Liver (tissue), 9 donors: Measurements from ENCODE around the gene AP1S3. TPM values are rescaled to one million over a fixed set of nuclear protein-coding genes. Genes with fewer than 3 reads are reported as not detected.

Experiments
- DNase-seq: peaks from one replicate; pipeline ENCODE4 v3.0.0-alpha.2; 2017; ENCODE audit warnings: low spot score
- H3K27ac ChIP-seq, 2 donors: one replicate each; pipeline ENCODE4 v1.7.0; 2013; ENCODE audit warnings: inconsistent platforms in 2 of 2, low read length in 2 of 2, control low read depth in 1 of 2, low read depth in 1 of 2, mild to moderate bottlenecking in 1 of 2
- H3K27me3 ChIP-seq, 4 donors: one replicate each; pipeline versions ENCODE4 v1.6.1 to v1.7.0; 2013; ENCODE audit warnings: low read length in 3 of 4, inconsistent platforms in 1 of 4, mild to moderate bottlenecking in 1 of 4, moderate library complexity in 1 of 4; ENCODE audit not compliant: control insufficient read depth in 4 of 4, insufficient read depth in 4 of 4
- H3K36me3 ChIP-seq, 4 donors: one replicate each; pipeline versions ENCODE4 v1.6.1 to v1.7.0; 2013; ENCODE audit warnings: low read length in 3 of 4, mild to moderate bottlenecking in 3 of 4, low read depth in 1 of 4, moderate library complexity in 1 of 4; ENCODE audit not compliant: control insufficient read depth in 4 of 4, insufficient read depth in 3 of 4
- H3K4me1 ChIP-seq, 4 donors: one replicate each; pipeline versions ENCODE4 v1.6.1 to v1.7.0; 2013; ENCODE audit warnings: low read length in 3 of 4, mild to moderate bottlenecking in 3 of 4, moderate library complexity in 1 of 4; ENCODE audit not compliant: control insufficient read depth in 4 of 4, insufficient read depth in 4 of 4
- H3K4me3 ChIP-seq, 3 donors: one replicate each; pipeline versions ENCODE4 v1.6.1 to v1.7.0; 2013; ENCODE audit warnings: low read length in 3 of 3, control low read depth in 1 of 3, low read depth in 1 of 3, mild to moderate bottlenecking in 1 of 3
- H3K9ac ChIP-seq, 2 donors: one replicate each; pipeline ENCODE4 v1.7.0; 2013; ENCODE audit warnings: low read length in 2 of 2, mild to moderate bottlenecking in 2 of 2, moderate library complexity in 2 of 2, control low read depth in 1 of 2, low read depth in 1 of 2
- H3K9me3 ChIP-seq, 4 donors: one replicate each; pipeline versions ENCODE4 v1.6.1 to v1.7.0; 2013; ENCODE audit warnings: low read length in 3 of 4; ENCODE audit not compliant: control insufficient read depth in 4 of 4
- EGR1 ChIP-seq, 2 donors: IDR thresholded peaks; 2 replicates each; pipeline ENCODE4 v1.6.1; 2016 to 2018; ENCODE audit warnings: antibody characterized with exemption in 2 of 2, low read depth in 2 of 2
- FOXA1 ChIP-seq: IDR thresholded peaks from 2 replicates; pipeline ENCODE4 v1.6.1; 2016; ENCODE audit warnings: antibody characterized with exemption
- GABPA ChIP-seq, 2 donors: IDR thresholded peaks in 1 of 2; conservative IDR thresholded peaks in 1 of 2; 2 replicates each; pipeline ENCODE4 v1.6.1; 2016; ENCODE audit warnings: antibody characterized with exemption in 2 of 2, mild to moderate bottlenecking in 1 of 2, moderate library complexity in 1 of 2
- HNF4G ChIP-seq: IDR thresholded peaks from 2 replicates; pipeline ENCODE4 v1.6.1; 2016; ENCODE audit warnings: antibody characterized with exemption
- JUND ChIP-seq, 2 donors: IDR thresholded peaks; 2 replicates each; pipeline ENCODE4 v1.6.1; 2016; ENCODE audit warnings: antibody characterized with exemption in 2 of 2
- NR2F2 ChIP-seq: IDR thresholded peaks from 2 replicates; pipeline ENCODE4 v1.6.1; 2016; ENCODE audit warnings: antibody characterized with exemption
- RXRA ChIP-seq, 2 donors: IDR thresholded peaks; 2 replicates each; pipeline ENCODE4 v1.6.1; 2017 to 2018; ENCODE audit warnings: antibody characterized with exemption in 2 of 2, mild to moderate bottlenecking in 1 of 2
- SP1 ChIP-seq: IDR thresholded peaks from 2 replicates; pipeline ENCODE4 v1.6.1; 2018; ENCODE audit warnings: antibody characterized with exemption, mild to moderate bottlenecking
- WGBS: extraction: QIAGEN DNeasy Blood & Tissue Kit; methylation state at CpG from one replicate; pipeline ENCODE4 v1.1.7; 2013; 5-methylcytosine and 5-hydroxymethylcytosine counted together
- polyA plus RNA-seq, 2 donors: library from polyadenylated mRNA; stranded (reverse) in 1 of 2; unstranded in 1 of 2; fragments of 200-250 nt in 1 of 2; fragments of >200 nt in 1 of 2; fragmentation: Nextera tagmentation in 1 of 2; extraction: Ambion mirVana in 1 of 2; gene quantifications; one replicate each; pipeline versions ENCODE4 v1.2.1 to v1.2.3, GENCODE V29; 2013 to 2015
- total RNA-seq, 2 donors: library from RNA; depleted of rRNA; stranded (reverse); fragments of >200 nt; gene quantifications; one replicate each; pipeline ENCODE4 v1.2.3, GENCODE V29; 2014
- TF ChIP-seq, protein P1 (sequence below): IDR thresholded peaks from 2 replicates; pipeline ENCODE4 v1.6.1; 2016; ENCODE audit warnings: antibody characterized with exemption
- TF ChIP-seq, protein P2 (sequence below): IDR thresholded peaks from 2 replicates; pipeline ENCODE4 v1.6.1; 2016; ENCODE audit warnings: antibody characterized with exemption
- TF ChIP-seq, protein P3 (sequence below): IDR thresholded peaks from 2 replicates; pipeline ENCODE4 v1.6.1; 2016; ENCODE audit warnings: antibody characterized with exemption, mild to moderate bottlenecking
- donor health status: healthy.
- donor health status: healthy.
- donor health status: healthy.
- donor health status: healthy.
- donor health status: healthy.

Gene AP1S3
- total and polyA plus RNA-seq, 4 donors, result 1.1 to 3.8 (median 2.4) TPM

DNA sequence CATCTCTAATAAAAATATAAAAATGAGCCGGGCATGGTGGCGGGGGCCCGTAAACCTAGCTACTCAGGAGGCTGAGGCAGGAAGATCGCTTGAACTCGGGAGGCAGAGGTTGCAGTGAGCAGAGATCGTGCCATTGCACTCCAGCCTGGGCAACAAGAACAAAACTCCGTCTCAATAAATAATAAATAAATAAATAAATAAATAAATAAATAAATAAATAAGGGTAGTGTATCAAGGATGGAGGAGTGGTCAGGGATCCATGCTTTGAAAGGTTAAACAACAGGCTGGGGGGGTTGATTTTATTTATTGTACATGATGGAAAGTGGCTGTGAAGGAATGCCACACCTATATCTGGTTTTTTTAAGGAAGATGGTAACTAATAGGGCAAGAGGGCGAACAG lies 63.2 kb downstream of the AP1S3 start:
- Histone ChIP-seq H3K27me3 (no peaks in the 10 kb centered on the region), H3K4me1 (no peaks in the 10 kb centered on the region), H3K4me3 (no peak overlapping the region), H3K9me3 (no peaks in the 10 kb centered on the region), H3K36me3 (peaks cover 0 to 3% (median 2%) of the 10 kb centered on the region in 4 donors), H3K9ac (no peak overlapping the region), H3K27ac (no peak overlapping the region)
- whole genome bisulfite sequencing, result 88% methylated on average over 8 of the region's 8 CpGs
- no peak for DNase-seq
- TF ChIP-seq, protein P1, sequence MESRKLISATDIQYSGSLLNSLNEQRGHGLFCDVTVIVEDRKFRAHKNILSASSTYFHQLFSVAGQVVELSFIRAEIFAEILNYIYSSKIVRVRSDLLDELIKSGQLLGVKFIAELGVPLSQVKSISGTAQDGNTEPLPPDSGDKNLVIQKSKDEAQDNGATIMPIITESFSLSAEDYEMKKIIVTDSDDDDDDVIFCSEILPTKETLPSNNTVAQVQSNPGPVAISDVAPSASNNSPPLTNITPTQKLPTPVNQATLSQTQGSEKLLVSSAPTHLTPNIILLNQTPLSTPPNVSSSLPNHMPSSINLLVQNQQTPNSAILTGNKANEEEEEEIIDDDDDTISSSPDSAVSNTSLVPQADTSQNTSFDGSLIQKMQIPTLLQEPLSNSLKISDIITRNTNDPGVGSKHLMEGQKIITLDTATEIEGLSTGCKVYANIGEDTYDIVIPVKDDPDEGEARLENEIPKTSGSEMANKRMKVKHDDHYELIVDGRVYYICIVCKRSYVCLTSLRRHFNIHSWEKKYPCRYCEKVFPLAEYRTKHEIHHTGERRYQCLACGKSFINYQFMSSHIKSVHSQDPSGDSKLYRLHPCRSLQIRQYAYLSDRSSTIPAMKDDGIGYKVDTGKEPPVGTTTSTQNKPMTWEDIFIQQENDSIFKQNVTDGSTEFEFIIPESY, result no peak

DNA sequence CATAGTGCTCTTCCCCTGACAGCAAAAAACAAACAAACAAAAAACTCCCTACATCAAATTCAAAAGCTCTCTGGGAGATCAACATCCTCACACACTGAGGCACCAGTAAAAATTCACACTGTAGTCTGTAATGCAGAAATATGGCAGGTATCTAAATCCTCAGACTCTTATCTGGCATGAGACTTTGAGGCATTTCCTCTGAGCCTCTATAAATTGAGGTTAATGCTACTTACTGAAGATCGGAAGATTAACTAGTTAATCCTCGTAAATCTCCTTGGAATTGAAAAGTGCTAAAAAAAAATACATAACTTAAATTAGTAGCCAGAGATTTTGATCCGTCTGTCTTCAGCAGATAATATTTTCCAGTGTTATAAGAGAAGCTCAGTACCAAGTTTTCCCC lies 65.0 kb downstream of the AP1S3 start:
- WGBS, result 87% methylated on average over 3 of the region's 3 CpGs
- DNase-seq, result no peak

DNA sequence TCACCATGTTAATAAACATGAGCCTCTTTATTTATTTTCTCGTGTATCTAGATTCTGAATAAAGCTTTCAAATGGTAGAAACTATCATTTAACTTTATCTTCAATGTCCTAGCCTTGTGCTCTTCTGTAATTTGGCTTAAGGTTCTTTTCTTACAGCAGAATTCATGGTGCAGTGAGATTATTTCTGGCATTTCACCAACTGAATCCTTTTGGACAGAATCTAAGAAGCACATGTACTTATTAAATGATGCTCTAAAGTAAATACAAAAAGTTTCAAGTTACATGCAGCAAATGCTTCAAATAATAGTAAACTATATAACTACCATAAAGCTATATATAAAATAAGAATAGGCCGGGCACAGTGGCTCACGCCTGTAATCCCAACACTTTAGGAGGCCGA lies 65.9 kb downstream of the AP1S3 start:
- WGBS, result 95% methylated on average over 4 of the region's 4 CpGs
- Histone ChIP-seq H3K9ac (no peak overlapping the region), H3K4me1 (no peaks in the 10 kb centered on the region), H3K27me3 (no peaks in the 10 kb centered on the region), H3K4me3 (no peak overlapping the region), H3K9me3 (no peaks in the 10 kb centered on the region), H3K27ac (no peak overlapping the region), H3K36me3 (peaks cover 0 to 2% (median under 1%) of the 10 kb centered on the region in 4 donors)
- TF ChIP-seq SP1, result no peak
- TF ChIP-seq FOXA1, result no peak
- TF ChIP-seq, protein P2, sequence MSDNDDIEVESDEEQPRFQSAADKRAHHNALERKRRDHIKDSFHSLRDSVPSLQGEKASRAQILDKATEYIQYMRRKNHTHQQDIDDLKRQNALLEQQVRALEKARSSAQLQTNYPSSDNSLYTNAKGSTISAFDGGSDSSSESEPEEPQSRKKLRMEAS, result no peak
- TF ChIP-seq GABPA (IDR thresholded peaks at IDR 0.05 in 1 of 2, conservative IDR thresholded peaks at IDR 0.05 in 1 of 2), result no peak
- TF ChIP-seq JUND (IDR thresholded peaks at IDR 0.05), result no peak
- no peak for DNase-seq

More for the DNA sequence above, 65.0 kb downstream of the AP1S3 start:
- H3K4me3 ChIP-seq, result no peak overlapping the region
- TF ChIP-seq, protein P3, sequence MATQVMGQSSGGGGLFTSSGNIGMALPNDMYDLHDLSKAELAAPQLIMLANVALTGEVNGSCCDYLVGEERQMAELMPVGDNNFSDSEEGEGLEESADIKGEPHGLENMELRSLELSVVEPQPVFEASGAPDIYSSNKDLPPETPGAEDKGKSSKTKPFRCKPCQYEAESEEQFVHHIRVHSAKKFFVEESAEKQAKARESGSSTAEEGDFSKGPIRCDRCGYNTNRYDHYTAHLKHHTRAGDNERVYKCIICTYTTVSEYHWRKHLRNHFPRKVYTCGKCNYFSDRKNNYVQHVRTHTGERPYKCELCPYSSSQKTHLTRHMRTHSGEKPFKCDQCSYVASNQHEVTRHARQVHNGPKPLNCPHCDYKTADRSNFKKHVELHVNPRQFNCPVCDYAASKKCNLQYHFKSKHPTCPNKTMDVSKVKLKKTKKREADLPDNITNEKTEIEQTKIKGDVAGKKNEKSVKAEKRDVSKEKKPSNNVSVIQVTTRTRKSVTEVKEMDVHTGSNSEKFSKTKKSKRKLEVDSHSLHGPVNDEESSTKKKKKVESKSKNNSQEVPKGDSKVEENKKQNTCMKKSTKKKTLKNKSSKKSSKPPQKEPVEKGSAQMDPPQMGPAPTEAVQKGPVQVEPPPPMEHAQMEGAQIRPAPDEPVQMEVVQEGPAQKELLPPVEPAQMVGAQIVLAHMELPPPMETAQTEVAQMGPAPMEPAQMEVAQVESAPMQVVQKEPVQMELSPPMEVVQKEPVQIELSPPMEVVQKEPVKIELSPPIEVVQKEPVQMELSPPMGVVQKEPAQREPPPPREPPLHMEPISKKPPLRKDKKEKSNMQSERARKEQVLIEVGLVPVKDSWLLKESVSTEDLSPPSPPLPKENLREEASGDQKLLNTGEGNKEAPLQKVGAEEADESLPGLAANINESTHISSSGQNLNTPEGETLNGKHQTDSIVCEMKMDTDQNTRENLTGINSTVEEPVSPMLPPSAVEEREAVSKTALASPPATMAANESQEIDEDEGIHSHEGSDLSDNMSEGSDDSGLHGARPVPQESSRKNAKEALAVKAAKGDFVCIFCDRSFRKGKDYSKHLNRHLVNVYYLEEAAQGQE, result no peak
- TF ChIP-seq SP1 (no peak), RXRA (IDR thresholded peaks at IDR 0.05) (no peak), FOXA1 (no peak), GABPA (IDR thresholded peaks at IDR 0.05 in 1 of 2, conservative IDR thresholded peaks at IDR 0.05 in 1 of 2) (no peak), HNF4G (no peak), EGR1 (IDR thresholded peaks at IDR 0.05; ENCODE audit: low read depth in 2 of 2) (no peak), NR2F2 (no peak)
- no peak overlapping the region for H3K9ac ChIP-seq
- H3K36me3 ChIP-seq, result peaks cover 0 to 3% (median 2%) of the 10 kb centered on the region in 4 donors
- H3K27me3 ChIP-seq, result no peaks in the 10 kb centered on the region
- H3K27ac ChIP-seq, result no peak overlapping the region
- H3K9me3 ChIP-seq, result no peaks in the 10 kb centered on the region
- H3K4me1 ChIP-seq, result no peaks in the 10 kb centered on the region
